Large intestine (tissue), 3 donors: ENCODE data around the gene VTI1B. TPM values are rescaled to one million over a fixed set of nuclear protein-coding genes. Genes with fewer than 3 reads are reported as not detected.
"Not testable (repeated sequence)": the region's sequence is repeated elsewhere in the genome, so short reads cannot be mapped to it uniquely, and the experiment has no call there.

ENCODE experiments used
- DNase-seq, 2 donors: peaks; one replicate each; pipeline versions ENCODE4 v3.0.0 to v3.0.0-alpha.2; 2013
- H3K27ac ChIP-seq: one replicate; pipeline ENCODE4 v1.5.1; 2013; ENCODE audit warnings: low read length
- H3K27me3 ChIP-seq: 2 replicates; pipeline ENCODE4 v1.6.1; 2013; ENCODE audit warnings: low read length; ENCODE audit not compliant: control insufficient read depth, insufficient read depth
- H3K36me3 ChIP-seq: 2 replicates; pipeline ENCODE4 v1.6.1; 2013; ENCODE audit warnings: low read length; ENCODE audit not compliant: control insufficient read depth, insufficient read depth
- H3K4me1 ChIP-seq: one replicate; pipeline ENCODE4 v1.6.1; 2013; ENCODE audit warnings: low read length; ENCODE audit not compliant: control insufficient read depth, insufficient read depth
- H3K4me3 ChIP-seq: one replicate; pipeline ENCODE4 v1.5.1; 2013; ENCODE audit warnings: low read length
- H3K9me3 ChIP-seq: one replicate; pipeline ENCODE4 v1.6.1; 2013; ENCODE audit warnings: mild to moderate bottlenecking, low read depth, low read length, moderate library complexity; ENCODE audit not compliant: control insufficient read depth
- whole genome bisulfite sequencing: methylation state at CpG from one replicate; pipeline ENCODE4 v1.1.5; 2013; ENCODE audit warnings: low lambda C conversion rate; ENCODE audit not compliant: insufficient coverage; 5-methylcytosine and 5-hydroxymethylcytosine counted together
- polyA plus RNA-seq: library from polyadenylated mRNA; unstranded; fragments of 120-200 nt; gene quantifications from one replicate; pipeline ENCODE4 v1.2.1, GENCODE V29; 2013

Gene VTI1B
- polyA plus RNA-seq, 1 donor, result 78.4 TPM

DNA sequence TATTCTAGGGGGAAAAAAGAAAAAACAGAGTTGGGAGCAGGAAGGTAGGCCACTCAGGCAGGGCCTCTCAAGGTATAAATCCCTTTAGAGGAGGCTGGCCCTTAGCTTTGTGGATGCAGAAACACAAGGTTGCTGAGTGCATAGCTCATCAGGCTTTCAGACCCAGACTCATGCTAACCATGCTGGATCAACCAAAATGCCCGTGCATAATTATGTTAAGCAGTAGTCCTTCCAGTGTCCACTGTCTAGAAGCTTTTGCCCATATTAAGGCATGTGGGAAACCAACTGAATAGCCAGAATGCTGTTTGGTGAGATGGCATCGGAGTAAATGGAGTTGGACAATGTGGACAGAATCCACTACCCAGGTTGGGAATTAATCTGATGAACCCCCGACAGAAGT is 35.8 kb downstream of the VTI1B start:
- Histone ChIP-seq H3K4me1 (peaks cover 14% of the 10 kb centered on the region), H3K9me3 (no peaks in the 10 kb centered on the region), H3K36me3 (no peaks in the 10 kb centered on the region), H3K27ac (no peak overlapping the region), H3K4me3 (no peak overlapping the region), H3K27me3 (no peaks in the 10 kb centered on the region)
- WGBS, result no CpG with 5 or more reads among the region's 3 CpGs
- no peak for DNase-seq

DNA sequence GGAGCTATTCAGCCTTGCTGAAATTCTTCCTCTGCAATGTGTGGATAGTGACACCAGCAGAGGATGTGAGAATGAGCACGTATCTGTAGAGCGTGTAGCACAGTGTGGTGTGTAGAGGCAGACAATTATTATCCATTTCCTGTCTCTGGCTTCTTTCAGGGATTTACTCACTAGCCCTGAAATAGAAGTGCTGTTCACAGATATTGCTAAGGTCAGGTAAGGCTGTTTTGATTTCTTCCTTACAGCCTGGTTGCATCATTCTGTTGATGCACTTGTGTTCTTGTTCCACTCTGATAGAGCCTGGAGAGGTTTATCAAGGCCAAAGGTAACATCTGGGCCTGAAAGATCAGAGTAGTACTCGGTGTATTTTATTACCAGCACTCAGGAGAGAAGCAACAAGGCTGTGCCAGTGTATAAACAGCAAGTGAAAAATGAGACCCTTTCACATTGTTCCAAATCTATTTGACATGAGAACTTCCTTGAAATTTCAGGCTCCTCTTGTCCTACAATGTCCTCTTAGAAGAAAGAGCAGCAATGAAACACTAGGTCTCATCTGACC is 38.0 kb downstream of the VTI1B start:
- WGBS, result 0% methylated on average over 1 of the region's 3 CpGs
- H3K27me3 ChIP-seq, result no peaks in the 10 kb centered on the region
- DNase-seq, result peak; percentile 35 to 72
- H3K4me3 ChIP-seq, result no peak overlapping the region
- H3K4me1 ChIP-seq, result peaks cover 5% of the 10 kb centered on the region
- H3K36me3 ChIP-seq, result no peaks in the 10 kb centered on the region
- H3K9me3 ChIP-seq, result no peaks in the 10 kb centered on the region
- H3K27ac ChIP-seq, result no peak overlapping the region

GRCh38 chr14:67633451-67634147 is 40.8 kb downstream of the VTI1B start:
- Histone ChIP-seq H3K27me3 (no peaks in the 10 kb centered on the region), H3K27ac (no peak overlapping the region), H3K9me3 (no peaks in the 10 kb centered on the region), H3K36me3 (no peaks in the 10 kb centered on the region), H3K4me1 (peaks cover 4% of the 10 kb centered on the region), H3K4me3 (no peak overlapping the region)
- no CpG with 5 or more reads among the region's 5 CpGs for WGBS
- DNase-seq, result no peak

DNA sequence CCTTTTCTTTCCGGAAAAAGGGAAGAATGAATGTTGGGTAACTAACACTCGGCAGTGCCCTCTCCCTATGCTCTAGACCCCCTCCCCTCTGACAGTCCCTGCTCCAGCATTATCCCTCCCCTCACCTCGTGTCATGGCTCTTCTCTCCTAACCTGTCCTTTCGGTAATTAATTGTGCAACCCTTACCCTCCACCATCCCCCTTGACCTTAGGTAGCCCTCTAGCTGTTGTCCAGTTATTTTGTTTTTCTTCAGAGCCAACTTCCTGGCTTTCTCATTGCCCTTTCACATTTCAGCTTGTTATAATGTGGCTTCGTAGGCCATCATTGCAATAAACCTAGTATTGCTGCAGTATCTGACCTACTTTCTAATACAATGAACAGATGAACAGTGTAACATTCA is 43.5 kb downstream of the VTI1B start:
- DNase-seq, result no peak
- Histone ChIP-seq H3K4me1 (peaks cover under 1% of the 10 kb centered on the region), H3K27me3 (no peaks in the 10 kb centered on the region), H3K9me3 (no peaks in the 10 kb centered on the region), H3K36me3 (no peaks in the 10 kb centered on the region), H3K27ac (no peak overlapping the region), H3K4me3 (no peak overlapping the region)
- WGBS, result no CpG with 5 or more reads among the region's 5 CpGs

DNA sequence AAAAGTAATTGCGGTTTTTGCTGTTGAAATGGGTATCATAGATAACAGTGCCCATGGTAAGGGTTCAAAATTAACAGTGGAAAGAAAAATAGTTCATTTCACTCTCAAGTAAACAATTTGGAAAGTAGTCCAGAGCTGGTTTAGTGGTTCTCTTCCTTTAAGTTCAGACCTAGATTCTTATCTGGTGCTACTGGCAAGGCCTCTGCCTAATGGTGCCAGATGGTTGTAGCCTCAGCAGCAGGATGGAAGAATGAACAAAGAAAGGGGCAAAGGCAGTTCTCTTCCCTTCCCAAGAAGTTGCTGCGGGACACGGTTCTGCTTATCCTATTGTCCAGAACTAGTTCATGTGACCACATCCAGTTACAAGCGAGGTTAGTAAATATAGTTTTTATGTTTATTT is 44.2 kb downstream of the VTI1B start:
- no peak overlapping the region for H3K27ac ChIP-seq
- H3K36me3 ChIP-seq, result no peaks in the 10 kb centered on the region
- no peaks in the 10 kb centered on the region for H3K4me1 ChIP-seq
- DNase-seq, result no peak
- WGBS, result 100% methylated on average over 1 of the region's 4 CpGs
- no peaks in the 10 kb centered on the region for H3K9me3 ChIP-seq
- H3K27me3 ChIP-seq, result no peaks in the 10 kb centered on the region
- H3K4me3 ChIP-seq, result no peak overlapping the region

- Histone ChIP-seq H3K4me1 (no peaks in the 10 kb centered on the region), H3K27me3 (no peaks in the 10 kb centered on the region), H3K36me3 (no peaks in the 10 kb centered on the region), H3K9me3 (no peaks in the 10 kb centered on the region), H3K4me3 (no peak overlapping the region), H3K27ac (no peak overlapping the region)
- DNase-seq, result no peak
Observed at GRCh38 chr14:67627519-67627918, 46.9 kb downstream of the VTI1B start.

DNA sequence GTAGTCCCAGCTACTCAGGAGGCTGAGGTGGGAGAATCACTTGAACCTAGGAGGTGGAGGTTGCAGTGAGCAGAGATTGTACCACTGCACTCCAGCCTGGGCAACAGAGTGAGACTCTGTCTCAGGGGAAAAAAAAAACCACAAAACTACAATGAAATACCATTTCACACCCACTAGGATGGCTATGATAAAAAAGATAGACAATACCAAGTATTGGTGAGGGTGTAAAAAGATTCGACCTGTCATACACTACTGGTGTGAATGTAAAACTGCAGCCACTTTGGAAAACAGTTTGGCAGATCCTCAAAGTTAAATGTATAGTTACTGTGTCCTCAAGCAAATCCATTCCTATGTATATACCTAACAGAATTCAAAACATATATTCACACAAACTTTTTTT is 48.3 kb downstream of the VTI1B start:
- H3K4me1 ChIP-seq, H3K27me3 ChIP-seq, H3K4me3 ChIP-seq, H3K9me3 ChIP-seq, H3K36me3 ChIP-seq, H3K27ac ChIP-seq, DNase-seq: not testable (repeated sequence)
- no CpG with 5 or more reads among the region's 1 CpG for WGBS

- Histone ChIP-seq H3K36me3 (no peaks in the 10 kb centered on the region), H3K4me3 (no peak overlapping the region), H3K27ac (no peak overlapping the region)
Observed at GRCh38 chr14:67623114-67623513, 51.3 kb downstream of the VTI1B start.

DNA sequence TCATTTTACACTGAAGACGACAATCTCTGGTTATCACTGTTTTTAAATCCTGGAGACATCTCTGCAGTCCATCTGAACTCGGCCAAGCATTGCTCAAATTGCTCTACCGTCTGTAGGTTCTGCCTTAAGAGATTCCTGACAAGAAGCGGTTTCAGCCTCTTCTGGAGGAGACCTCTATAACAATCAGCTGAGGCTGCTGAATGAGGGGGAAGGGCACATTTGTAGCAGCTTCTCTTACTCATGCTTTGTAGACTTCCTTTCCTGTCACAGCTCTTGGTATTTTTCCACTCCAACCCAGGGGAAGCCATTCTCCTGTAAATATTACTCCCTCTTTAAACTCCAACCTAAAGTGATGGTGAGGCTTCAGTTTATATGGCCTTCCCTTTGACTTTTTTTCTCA is 51.8 kb downstream of the VTI1B start:
- Histone ChIP-seq H3K36me3 (no peaks in the 10 kb centered on the region), H3K27ac (no peak overlapping the region), H3K27me3 (peaks cover 6% of the 10 kb centered on the region), H3K9me3 (no peaks in the 10 kb centered on the region), H3K4me1 (peaks cover 11% of the 10 kb centered on the region), H3K4me3 (no peak overlapping the region)
- 60% methylated on average over 1 of the region's 4 CpGs for WGBS
- no peak for DNase-seq

More at GRCh38 chr14:67623114-67623513, 51.3 kb downstream of the VTI1B start:
- H3K9me3 ChIP-seq, result no peaks in the 10 kb centered on the region
- peaks cover 11% of the 10 kb centered on the region for H3K4me1 ChIP-seq
- peaks cover 6% of the 10 kb centered on the region for H3K27me3 ChIP-seq
- WGBS, result no CpG with 5 or more reads among the region's 2 CpGs
- DNase-seq, result no peak

- no peaks in the 10 kb centered on the region for H3K9me3 ChIP-seq
- H3K4me1 ChIP-seq, result peaks cover 11% of the 10 kb centered on the region
- H3K4me3 ChIP-seq, result peak overlapping the region; percentile 64
- peaks cover 6% of the 10 kb centered on the region for H3K27me3 ChIP-seq
- DNase-seq, result peak in 1 of 2 donors; percentile 35
- H3K36me3 ChIP-seq, result no peaks in the 10 kb centered on the region
- peak overlapping the region; percentile 58 for H3K27ac ChIP-seq
- WGBS, result no CpG with 5 or more reads among the region's 19 CpGs
Observed at GRCh38 chr14:67620217-67620785, 54.1 kb downstream of the VTI1B start.
